Measurements from ENCODE around the gene TBC1D22B. TPM values are rescaled to one million over a fixed set of nuclear protein-coding genes. Genes with fewer than 3 reads are reported as not detected.
"Not testable (repeated sequence)": the region's sequence is repeated elsewhere in the genome, so short reads cannot be mapped to it uniquely, and the experiment has no call there.

The TBC1D22B gene
- polyA plus RNA-seq, 1 of the 3 experiments (the other 2 are of a cell fraction) = 5.3 TPM

- 47% methylated on average over 4 of the region's 4 CpGs for WGBS (ENCODE audit: low lambda C conversion rate)
Measured at GRCh38 chr6:37324131-37325033, 66.8 kb downstream of the TBC1D22B start.

GRCh38 chr6:37330345-37330744 is 72.8 kb downstream of the TBC1D22B start:
- CTCF ChIA-PET = interaction anchor here (1.4 kb wide), 1 partner anchor 362 kb away, joined by 3 read pairs; no protein-coding TSS in a partner anchor
- H3K4me3 ChIP-seq (ENCODE audit: low read depth in 2 of 2, low read length in 1 of 2); H3K27ac ChIP-seq (ENCODE audit: low read depth in 2 of 2, low read length in 1 of 2); H3K9me2 ChIP-seq; H3K9me3 ChIP-seq; H3F3A ChIP-seq (replicated peaks; ENCODE audit: insufficient read depth); DNase-seq; H3K9ac ChIP-seq; H3K4me2 ChIP-seq; H3K27me3 ChIP-seq (ENCODE audit: insufficient read depth); H2AFZ ChIP-seq (ENCODE audit: low read depth); POLR2A ChIA-PET; H4K20me1 ChIP-seq (ENCODE audit: insufficient read depth); H3K79me2 ChIP-seq (ENCODE audit: insufficient read depth); H3K4me1 ChIP-seq (ENCODE audit: control insufficient read depth in 1 of 2, insufficient read depth in 2 of 2, low read depth in 1 of 2, low read length in 1 of 2): not testable (repeated sequence)
- H3K36me3 ChIP-seq (replicated peaks in 1 of 2; ENCODE audit: control insufficient read depth in 1 of 2, insufficient read depth in 2 of 2, low read length in 1 of 2) = peaks cover 4 to 27% of the 10 kb centered on the region in 2 experiments
- 96% methylated on average over 10 of the region's 10 CpGs for WGBS (ENCODE audit: low lambda C conversion rate)

More at GRCh38 chr6:37324131-37325033, 66.8 kb downstream of the TBC1D22B start:
- H3K9ac ChIP-seq = no peak overlapping the region
- peaks cover 0 to 17% of the 10 kb centered on the region in 2 experiments for H3K36me3 ChIP-seq (replicated peaks in 1 of 2; ENCODE audit: control insufficient read depth in 1 of 2, insufficient read depth in 2 of 2, low read length in 1 of 2)
- H3F3A ChIP-seq (replicated peaks; ENCODE audit: insufficient read depth) = peaks cover 27% of the 10 kb centered on the region
- H4K20me1 ChIP-seq (ENCODE audit: insufficient read depth) = peaks cover 10% of the 10 kb centered on the region; the same call in 1 of the 2 replicates
- no peak overlapping the region for H3K4me3 ChIP-seq (ENCODE audit: low read depth in 2 of 2, low read length in 1 of 2)
- no peaks in the 10 kb centered on the region for H3K27me3 ChIP-seq (ENCODE audit: insufficient read depth)
- no peak overlapping the region for H2AFZ ChIP-seq (ENCODE audit: low read depth)
- H3K27ac ChIP-seq (ENCODE audit: low read depth in 2 of 2, low read length in 1 of 2) = peak overlapping the region in 1 of 2 experiments; percentile 65; a peak in 2 of 4 replicates
- CTCF ChIA-PET = interaction anchor here (0.5 to 2.2 kb wide), 18 partner anchors 10 to 971 kb away, joined by 3 to 14 read pairs (median 6); no protein-coding TSS in a partner anchor
- no peaks in the 10 kb centered on the region for H3K9me3 ChIP-seq
- POLR2A ChIA-PET = no interaction called here
- no peaks in the 10 kb centered on the region for H3K9me2 ChIP-seq
- peak overlapping the region; percentile 31; the same call in 1 of the 2 replicates for H3K4me2 ChIP-seq
- DNase-seq = no peak
- H3K4me1 ChIP-seq (ENCODE audit: control insufficient read depth in 1 of 2, insufficient read depth in 2 of 2, low read depth in 1 of 2, low read length in 1 of 2) = peaks cover 13 to 14% of the 10 kb centered on the region in 2 experiments; a peak in 3 of 4 replicates
- H3K79me2 ChIP-seq (ENCODE audit: insufficient read depth) = no peaks in the 10 kb centered on the region
- TF ChIP-seq SMC3 (IDR thresholded peaks at IDR 0.05; ENCODE audit: low read depth, low read length) (no peak), FOSL2 (IDR thresholded peaks at IDR 0.05; ENCODE audit: borderline replicate concordance, low read depth) (peak; percentile 79), JUND (IDR thresholded peaks at IDR 0.05) (peak; percentile 48; the same call in 1 of the 2 replicates), TCF12 (IDR thresholded peaks at IDR 0.05) (peak; percentile 47)

DNA sequence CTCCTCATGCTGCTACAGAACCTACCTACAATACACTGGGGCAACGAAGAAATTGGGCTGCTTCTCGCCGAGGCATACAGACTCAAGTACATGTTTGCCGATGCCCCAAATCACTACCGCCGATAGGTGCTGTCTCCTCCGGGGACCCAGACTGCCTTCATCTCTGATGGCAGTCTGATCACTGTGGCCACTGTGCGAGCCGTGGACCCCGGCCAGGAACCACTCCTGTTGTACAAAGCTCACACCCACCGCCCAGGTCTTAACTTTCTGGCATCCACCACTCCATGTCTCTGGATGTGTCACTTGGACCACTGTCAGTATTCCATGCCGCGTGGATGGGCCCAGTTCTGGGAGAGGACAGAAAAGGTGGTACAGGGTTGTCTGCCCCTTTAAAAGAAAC is 73.5 kb downstream of the TBC1D22B start:
- no peaks in the 10 kb centered on the region for H3K27me3 ChIP-seq (ENCODE audit: insufficient read depth)

More for the DNA sequence above, 73.5 kb downstream of the TBC1D22B start:
- Histone ChIP-seq H3K9ac (no peak overlapping the region), H3F3A (replicated peaks; ENCODE audit: insufficient read depth) (no peaks in the 10 kb centered on the region), H3K79me2 (ENCODE audit: insufficient read depth) (no peaks in the 10 kb centered on the region), H3K9me2 (no peaks in the 10 kb centered on the region), H3K27ac (ENCODE audit: low read depth in 2 of 2, low read length in 1 of 2) (no peak overlapping the region), H3K4me1 (ENCODE audit: control insufficient read depth in 1 of 2, insufficient read depth in 2 of 2, low read depth in 1 of 2, low read length in 1 of 2) (no peaks in the 10 kb centered on the region), H4K20me1 (ENCODE audit: insufficient read depth) (no peaks in the 10 kb centered on the region), H3K9me3 (no peaks in the 10 kb centered on the region), H3K4me3 (ENCODE audit: low read depth in 2 of 2, low read length in 1 of 2) (no peak overlapping the region), H2AFZ (ENCODE audit: low read depth) (no peak overlapping the region), H3K36me3 (replicated peaks in 1 of 2; ENCODE audit: control insufficient read depth in 1 of 2, insufficient read depth in 2 of 2, low read length in 1 of 2) (peaks cover 4 to 27% of the 10 kb centered on the region in 2 experiments), H3K4me2 (no peak overlapping the region)
- ChIA-PET CTCF (no interaction called here), POLR2A (no interaction called here)
- no peak for DNase-seq
- TF ChIP-seq, protein P1, sequence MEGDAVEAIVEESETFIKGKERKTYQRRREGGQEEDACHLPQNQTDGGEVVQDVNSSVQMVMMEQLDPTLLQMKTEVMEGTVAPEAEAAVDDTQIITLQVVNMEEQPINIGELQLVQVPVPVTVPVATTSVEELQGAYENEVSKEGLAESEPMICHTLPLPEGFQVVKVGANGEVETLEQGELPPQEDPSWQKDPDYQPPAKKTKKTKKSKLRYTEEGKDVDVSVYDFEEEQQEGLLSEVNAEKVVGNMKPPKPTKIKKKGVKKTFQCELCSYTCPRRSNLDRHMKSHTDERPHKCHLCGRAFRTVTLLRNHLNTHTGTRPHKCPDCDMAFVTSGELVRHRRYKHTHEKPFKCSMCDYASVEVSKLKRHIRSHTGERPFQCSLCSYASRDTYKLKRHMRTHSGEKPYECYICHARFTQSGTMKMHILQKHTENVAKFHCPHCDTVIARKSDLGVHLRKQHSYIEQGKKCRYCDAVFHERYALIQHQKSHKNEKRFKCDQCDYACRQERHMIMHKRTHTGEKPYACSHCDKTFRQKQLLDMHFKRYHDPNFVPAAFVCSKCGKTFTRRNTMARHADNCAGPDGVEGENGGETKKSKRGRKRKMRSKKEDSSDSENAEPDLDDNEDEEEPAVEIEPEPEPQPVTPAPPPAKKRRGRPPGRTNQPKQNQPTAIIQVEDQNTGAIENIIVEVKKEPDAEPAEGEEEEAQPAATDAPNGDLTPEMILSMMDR (IDR thresholded peaks at IDR 0.05) = no peak
- TF ChIP-seq RXRA (IDR thresholded peaks at IDR 0.05; ENCODE audit: borderline replicate concordance, low read depth) (no peak), RAD21 (IDR thresholded peaks at IDR 0.05; ENCODE audit: low read length) (no peak)
- 91% methylated on average over 10 of the region's 13 CpGs for WGBS (ENCODE audit: low lambda C conversion rate)
